ENCODE results near the gene IL17B. TPM values are rescaled to one million over a fixed set of nuclear protein-coding genes. Genes with fewer than 3 reads are reported as not detected.

The IL17B gene
- total RNA-seq, 1 experiment from 2014 or later: not detected

DNA sequence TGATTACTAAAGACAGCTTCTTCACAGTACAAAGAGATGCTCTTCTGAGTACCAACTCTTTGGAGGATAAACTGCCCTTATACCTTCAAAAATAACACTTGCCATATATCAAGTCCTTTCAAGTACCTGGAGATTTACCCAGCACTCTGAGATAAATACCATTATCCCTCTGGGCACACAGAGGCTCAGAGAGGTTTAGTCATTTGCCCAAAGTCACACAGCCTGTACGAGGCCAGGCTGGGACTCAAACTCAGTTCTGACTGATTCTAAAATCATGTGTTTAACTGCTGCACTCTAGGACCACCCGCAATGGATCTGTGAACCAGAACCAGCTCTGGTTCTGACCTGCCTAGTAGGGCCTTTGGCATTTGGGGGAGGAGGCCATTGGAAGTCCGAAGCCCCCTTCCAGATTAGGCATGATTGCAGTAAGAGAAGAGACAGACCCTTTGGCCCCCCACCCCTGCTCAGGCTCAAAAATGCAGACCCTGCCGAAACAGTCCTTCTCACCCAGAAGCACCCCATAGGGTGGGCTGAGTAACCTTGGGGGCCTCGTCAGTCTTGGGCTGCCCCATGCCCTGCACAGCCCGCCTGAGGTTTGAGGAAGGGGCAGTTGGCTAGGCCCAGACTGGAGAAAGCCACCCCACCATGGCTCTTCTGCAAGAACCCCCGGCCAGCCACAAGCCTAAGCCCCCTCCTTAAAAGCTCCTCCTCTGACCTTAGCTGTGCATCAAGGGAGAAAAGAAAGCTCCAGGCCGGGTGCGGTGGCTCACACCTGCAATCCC is 32.8 kb upstream of the IL17B start:
- POLR2A ChIA-PET (ENCODE audit: unreplicated experiment): no interaction called here

DNA sequence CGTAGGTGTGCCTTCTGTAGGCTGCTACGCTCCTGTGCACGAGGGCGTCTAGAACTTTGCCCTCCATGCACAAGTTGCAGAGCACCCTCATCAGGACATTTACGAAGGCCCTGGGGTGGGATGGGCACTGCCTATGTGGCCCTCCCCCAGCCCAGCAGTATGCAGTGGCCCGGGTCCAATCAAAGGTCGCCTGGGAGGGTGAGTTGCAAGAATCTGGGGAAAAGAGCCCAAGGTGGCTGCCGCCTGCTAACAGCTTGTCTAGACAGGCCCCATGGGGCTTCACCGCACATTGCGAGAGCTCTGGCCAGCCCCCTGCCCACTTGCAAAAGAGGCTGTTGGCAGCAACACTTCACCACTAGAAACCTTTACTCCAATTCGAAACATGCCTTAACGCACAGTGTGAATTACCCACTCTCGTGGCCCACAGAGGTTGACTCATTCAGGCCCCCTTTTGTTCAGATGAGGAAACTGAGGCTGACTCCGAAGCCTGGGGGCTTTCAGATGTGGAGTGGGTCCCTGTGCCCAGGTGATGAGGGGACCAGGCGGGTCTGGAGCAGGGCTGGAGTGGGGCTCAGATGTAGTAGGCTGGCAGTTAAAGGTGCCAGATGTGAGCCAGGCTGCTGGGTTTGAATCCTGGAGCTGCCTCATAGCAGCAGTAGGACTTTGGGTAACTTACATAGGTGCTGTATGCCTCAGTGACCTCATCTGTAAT is 31.8 kb upstream of the IL17B start:
- H2AFZ ChIP-seq: no peak overlapping the region
- no TSS peak for BruUV-seq (replicated peaks)
- H3K79me2 ChIP-seq (ENCODE audit: low read depth): no peaks in the 10 kb centered on the region
- H3K27me3 ChIP-seq (ENCODE audit: insufficient read depth, low read depth): no peaks in the 10 kb centered on the region
- ChIA-PET CTCF (no interaction called here), POLR2A (ENCODE audit: unreplicated experiment) (no interaction called here)
- H3K4me3 ChIP-seq: no peak overlapping the region
- no peak overlapping the region for H3K27ac ChIP-seq
- intact Hi-C loops (cut with micrococcal nuclease; ENCODE audit: unreplicated experiment): no loop called here
- TF ChIP-seq EZH2 (IDR thresholded peaks at IDR 0.05; ENCODE audit: low read depth): no peak
- TF ChIP-seq, protein P1, sequence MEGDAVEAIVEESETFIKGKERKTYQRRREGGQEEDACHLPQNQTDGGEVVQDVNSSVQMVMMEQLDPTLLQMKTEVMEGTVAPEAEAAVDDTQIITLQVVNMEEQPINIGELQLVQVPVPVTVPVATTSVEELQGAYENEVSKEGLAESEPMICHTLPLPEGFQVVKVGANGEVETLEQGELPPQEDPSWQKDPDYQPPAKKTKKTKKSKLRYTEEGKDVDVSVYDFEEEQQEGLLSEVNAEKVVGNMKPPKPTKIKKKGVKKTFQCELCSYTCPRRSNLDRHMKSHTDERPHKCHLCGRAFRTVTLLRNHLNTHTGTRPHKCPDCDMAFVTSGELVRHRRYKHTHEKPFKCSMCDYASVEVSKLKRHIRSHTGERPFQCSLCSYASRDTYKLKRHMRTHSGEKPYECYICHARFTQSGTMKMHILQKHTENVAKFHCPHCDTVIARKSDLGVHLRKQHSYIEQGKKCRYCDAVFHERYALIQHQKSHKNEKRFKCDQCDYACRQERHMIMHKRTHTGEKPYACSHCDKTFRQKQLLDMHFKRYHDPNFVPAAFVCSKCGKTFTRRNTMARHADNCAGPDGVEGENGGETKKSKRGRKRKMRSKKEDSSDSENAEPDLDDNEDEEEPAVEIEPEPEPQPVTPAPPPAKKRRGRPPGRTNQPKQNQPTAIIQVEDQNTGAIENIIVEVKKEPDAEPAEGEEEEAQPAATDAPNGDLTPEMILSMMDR (conservative IDR thresholded peaks at IDR 0.05): no peak
- no peaks in the 10 kb centered on the region for H3K9me3 ChIP-seq (ENCODE audit: insufficient read depth, low read depth)
- peaks cover 5% of the 10 kb centered on the region; the same call in 1 of the 2 replicates for H3F3A ChIP-seq (ENCODE audit: insufficient read depth, low read depth)
- no peaks in the 10 kb centered on the region for H3K4me1 ChIP-seq (replicated peaks; ENCODE audit: insufficient read depth)
- no peak overlapping the region for H3K4me2 ChIP-seq
- H3K36me3 ChIP-seq (ENCODE audit: low read depth): no peaks in the 10 kb centered on the region
- no peaks in the 10 kb centered on the region for H3K9me2 ChIP-seq (ENCODE audit: insufficient read depth)
- no peak for DNase-seq
- no peaks in the 10 kb centered on the region for H4K20me1 ChIP-seq (ENCODE audit: insufficient read depth)

More for the DNA sequence above, 32.8 kb upstream of the IL17B start:
- BruUV-seq (replicated peaks): no TSS peak
- no peak for DNase-seq
- Histone ChIP-seq H3K79me2 (ENCODE audit: low read depth) (no peaks in the 10 kb centered on the region), H3K27ac (no peak overlapping the region), H3K9me3 (ENCODE audit: insufficient read depth, low read depth) (no peaks in the 10 kb centered on the region), H3K4me1 (replicated peaks; ENCODE audit: insufficient read depth) (no peaks in the 10 kb centered on the region), H4K20me1 (ENCODE audit: insufficient read depth) (no peaks in the 10 kb centered on the region), H2AFZ (no peak overlapping the region), H3K9me2 (ENCODE audit: insufficient read depth) (no peaks in the 10 kb centered on the region), H3F3A (ENCODE audit: insufficient read depth, low read depth) (peaks cover 5% of the 10 kb centered on the region; the same call in 1 of the 2 replicates), H3K36me3 (ENCODE audit: low read depth) (no peaks in the 10 kb centered on the region), H3K4me3 (no peak overlapping the region), H3K4me2 (no peak overlapping the region), H3K27me3 (ENCODE audit: insufficient read depth, low read depth) (no peaks in the 10 kb centered on the region)
- intact Hi-C loops (cut with micrococcal nuclease; ENCODE audit: unreplicated experiment): no loop called here
- CTCF ChIA-PET: no interaction called here
- TF ChIP-seq, protein P1 (conservative IDR thresholded peaks at IDR 0.05): no peak
- no peak for TF ChIP-seq EZH2 (IDR thresholded peaks at IDR 0.05; ENCODE audit: low read depth)

DNA sequence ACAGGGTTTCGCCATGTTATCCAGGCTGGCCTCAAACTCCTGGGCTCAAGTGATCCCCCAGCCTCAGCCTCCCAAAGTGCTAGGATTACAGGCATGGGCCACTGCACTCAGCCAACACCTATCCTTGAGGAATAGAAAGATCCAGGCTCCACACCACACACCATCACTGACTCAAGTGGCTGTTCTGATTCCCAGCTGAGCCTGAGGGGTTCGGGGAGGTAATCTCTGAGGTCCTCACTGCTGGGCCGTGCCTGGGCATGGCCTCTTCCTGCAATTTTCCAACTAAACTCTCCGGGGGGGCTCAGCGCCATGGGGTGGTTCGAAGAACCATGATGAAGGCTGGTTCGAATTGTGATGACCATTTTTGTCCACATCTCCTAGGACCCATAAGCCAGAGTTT is 31.0 kb upstream of the IL17B start:
- no TSS peak for BruUV-seq (replicated peaks)
- Histone ChIP-seq H3K9me2 (ENCODE audit: insufficient read depth) (no peaks in the 10 kb centered on the region), H3K4me3 (no peak overlapping the region), H3K27ac (no peak overlapping the region), H3K27me3 (ENCODE audit: insufficient read depth, low read depth) (no peaks in the 10 kb centered on the region), H3K4me2 (no peak overlapping the region), H3K9me3 (ENCODE audit: insufficient read depth, low read depth) (no peaks in the 10 kb centered on the region), H3K79me2 (ENCODE audit: low read depth) (no peaks in the 10 kb centered on the region), H3K4me1 (replicated peaks; ENCODE audit: insufficient read depth) (peaks cover 2% of the 10 kb centered on the region; the same call in 1 of the 2 replicates), H3K36me3 (ENCODE audit: low read depth) (no peaks in the 10 kb centered on the region), H4K20me1 (ENCODE audit: insufficient read depth) (no peaks in the 10 kb centered on the region), H2AFZ (no peak overlapping the region), H3F3A (ENCODE audit: insufficient read depth, low read depth) (peaks cover 5% of the 10 kb centered on the region; the same call in 1 of the 2 replicates)
- intact Hi-C loops (cut with micrococcal nuclease; ENCODE audit: unreplicated experiment): no loop called here
- TF ChIP-seq, protein P1 (conservative IDR thresholded peaks at IDR 0.05): no peak
- TF ChIP-seq EZH2 (IDR thresholded peaks at IDR 0.05; ENCODE audit: low read depth): no peak
- DNase-seq: no peak
- CTCF ChIA-PET: no interaction called here
- POLR2A ChIA-PET (ENCODE audit: unreplicated experiment): no interaction called here
